ENCODE data around the gene GRB2. TPM values are rescaled to one million over a fixed set of nuclear protein-coding genes. Genes with fewer than 3 reads are reported as not detected.
"Not testable (repeated sequence)": the region's sequence is repeated elsewhere in the genome, so short reads cannot be mapped to it uniquely, and the experiment has no call there.

GRB2 gene
- total RNA-seq, 1 experiment from 2014 or later, result 134 TPM

DNA sequence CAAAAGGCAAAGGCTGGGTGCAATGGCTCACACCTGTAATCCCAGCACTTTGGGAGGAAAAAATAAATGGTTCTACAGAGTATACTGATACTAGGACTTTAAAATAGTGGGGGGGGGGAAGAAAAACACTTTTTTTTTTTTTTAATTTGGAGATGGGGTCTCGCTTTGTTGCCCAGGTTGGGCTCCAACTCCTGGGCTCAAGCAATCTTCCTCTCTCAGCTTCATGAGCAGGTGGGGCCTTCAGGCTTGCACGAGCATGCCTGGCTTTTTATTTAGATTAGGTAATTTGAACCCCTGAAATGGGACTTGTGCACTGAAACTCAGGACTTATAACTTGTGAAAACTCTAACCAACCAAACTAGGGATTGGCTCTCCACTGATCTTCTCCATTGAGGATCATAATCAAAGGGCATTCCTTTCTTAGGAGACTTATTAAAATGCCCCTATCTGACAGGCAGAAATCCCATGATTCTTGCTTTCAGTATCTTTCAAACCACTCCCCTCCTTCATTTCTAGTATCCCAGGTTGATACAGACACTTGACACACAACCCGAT is 16.9 kb downstream of the GRB2 start:
- no peak for DNase-seq (ENCODE audit: low read depth)

DNA sequence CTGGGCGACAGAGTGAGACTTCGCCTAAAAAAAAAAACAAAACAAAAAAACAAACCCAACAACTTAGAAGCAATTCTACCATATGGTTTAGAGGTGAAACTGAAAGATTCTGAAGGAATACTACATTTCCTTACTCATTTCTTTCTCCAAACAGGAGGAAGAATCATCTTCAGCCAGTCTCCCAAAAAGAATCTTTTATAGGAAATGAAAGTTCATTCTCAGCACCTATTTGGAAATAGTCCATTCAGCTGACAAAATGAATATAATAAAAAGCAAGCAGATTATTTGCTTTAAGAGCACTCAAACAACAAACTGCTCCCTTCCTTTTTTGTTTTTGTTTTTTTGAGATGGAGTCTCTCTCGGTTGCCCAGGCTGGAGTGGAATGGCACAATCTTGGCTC is 17.7 kb downstream of the GRB2 start:
- DNase-seq (ENCODE audit: low read depth), result no peak

DNA sequence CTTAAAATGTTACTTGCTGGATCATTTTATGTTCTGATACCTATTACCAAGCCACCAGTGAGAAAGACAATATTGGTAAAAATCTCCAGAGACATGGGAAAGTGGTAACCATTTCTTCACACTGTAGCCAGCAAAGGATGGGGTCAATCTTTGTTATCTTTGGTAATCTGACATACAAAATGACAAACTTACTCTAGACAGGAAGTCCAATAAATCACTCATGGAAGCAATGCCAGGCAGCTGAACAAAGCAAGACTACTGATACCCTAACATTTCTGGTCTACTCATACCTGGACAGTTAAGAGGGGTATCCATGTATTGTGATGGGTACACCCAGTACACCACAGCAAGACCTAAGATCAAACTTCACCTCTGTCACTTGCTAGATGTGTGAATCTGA is 19.0 kb downstream of the GRB2 start:
- DNase-seq (ENCODE audit: low read depth), result no peak

DNA sequence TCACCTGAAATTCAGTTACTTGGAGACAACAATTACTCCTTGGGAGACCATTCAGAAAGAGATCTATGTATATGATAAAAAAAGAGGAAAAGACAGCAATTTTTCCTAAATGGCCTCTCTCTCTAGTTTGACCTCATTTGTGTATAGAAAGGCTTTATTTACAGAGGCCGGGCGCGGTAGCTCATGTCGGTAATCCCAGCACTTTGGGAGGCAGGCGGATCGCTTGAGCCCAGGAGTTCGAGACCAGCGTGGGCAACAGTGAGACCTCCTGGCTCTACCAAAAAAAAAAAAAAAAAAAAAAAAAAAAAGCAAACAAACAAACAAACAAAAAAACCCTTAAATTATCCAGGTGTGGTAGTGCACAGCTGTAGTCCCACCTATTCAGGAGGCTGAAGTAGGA is 20.7 kb downstream of the GRB2 start:
- no peak for DNase-seq (ENCODE audit: low read depth)

DNA sequence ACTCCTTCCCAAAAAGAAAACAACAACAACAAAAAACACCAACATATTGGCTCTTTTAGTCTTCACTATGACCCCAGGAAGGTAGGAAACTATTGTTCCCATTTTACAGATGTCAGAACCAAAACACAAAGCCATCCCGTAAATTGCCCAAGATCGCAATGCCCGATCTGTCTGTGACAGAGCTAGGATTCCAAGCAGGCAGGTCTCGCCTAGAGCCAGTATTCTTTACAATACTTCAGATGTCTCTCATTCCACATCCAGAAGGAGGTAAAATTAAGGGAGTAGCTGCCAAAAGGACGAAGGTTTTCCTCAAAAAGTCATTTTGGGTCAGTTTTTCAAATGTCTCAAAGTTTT is 21.7 kb downstream of the GRB2 start:
- no peak for DNase-seq (ENCODE audit: low read depth)

DNA sequence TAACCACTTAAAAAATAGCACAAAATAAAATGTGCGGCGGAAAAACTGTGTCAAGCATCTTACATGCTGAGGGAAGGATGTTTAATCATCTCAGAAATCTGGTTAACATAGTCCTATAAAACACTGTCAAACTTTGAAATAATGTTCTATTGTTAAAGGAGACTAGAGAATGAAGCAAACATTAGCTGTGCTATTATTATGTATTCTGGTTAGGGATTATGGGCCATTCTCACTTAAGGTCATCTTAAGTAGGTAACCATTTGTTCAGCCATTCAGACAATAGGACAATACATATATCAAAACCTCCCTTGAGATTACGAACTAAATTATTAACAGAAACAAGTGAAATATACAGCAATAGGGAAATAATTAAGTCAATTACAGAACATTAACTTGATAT is 24.7 kb downstream of the GRB2 start:
- DNase-seq (ENCODE audit: low read depth), result no peak

DNA sequence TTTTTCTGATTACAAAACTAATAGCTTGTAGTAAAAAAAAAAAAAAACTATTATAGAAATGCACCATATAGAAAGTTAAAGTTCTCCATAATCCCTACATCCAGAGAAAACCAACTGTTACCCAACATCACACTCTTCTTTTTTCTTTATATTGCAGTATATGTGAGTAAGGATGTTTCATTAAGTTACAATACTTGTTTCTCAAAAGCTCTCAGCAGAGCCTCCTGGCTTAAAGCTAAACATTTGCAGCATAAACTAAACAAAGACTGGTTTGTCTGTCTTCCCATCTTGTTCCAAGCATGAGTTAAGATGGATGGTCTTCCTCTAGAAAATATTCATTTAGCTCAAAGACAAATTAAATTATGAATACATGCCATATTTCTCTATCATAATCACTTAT is 25.2 kb downstream of the GRB2 start:
- DNase-seq (ENCODE audit: low read depth), result no peak

DNA sequence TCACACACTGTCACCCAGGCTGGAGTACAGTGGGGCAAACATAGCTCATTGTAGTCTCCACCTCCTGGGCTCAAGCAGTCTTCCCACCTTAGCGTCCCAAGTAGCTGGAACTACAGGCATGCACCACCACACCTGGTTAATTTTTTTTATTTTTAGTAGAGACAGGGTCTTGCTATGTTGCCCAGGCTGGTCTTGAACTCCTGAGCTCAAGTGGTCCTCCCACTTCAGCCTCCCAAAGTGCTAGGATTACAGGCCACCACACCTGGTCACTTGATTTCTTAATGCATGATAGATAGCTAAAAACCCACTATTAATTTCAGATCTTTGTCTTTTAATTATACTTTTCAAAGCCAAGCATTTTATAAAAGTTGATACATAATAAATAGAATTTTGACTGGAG is 26.1 kb downstream of the GRB2 start:
- not testable (repeated sequence) for DNase-seq (ENCODE audit: low read depth)

DNA sequence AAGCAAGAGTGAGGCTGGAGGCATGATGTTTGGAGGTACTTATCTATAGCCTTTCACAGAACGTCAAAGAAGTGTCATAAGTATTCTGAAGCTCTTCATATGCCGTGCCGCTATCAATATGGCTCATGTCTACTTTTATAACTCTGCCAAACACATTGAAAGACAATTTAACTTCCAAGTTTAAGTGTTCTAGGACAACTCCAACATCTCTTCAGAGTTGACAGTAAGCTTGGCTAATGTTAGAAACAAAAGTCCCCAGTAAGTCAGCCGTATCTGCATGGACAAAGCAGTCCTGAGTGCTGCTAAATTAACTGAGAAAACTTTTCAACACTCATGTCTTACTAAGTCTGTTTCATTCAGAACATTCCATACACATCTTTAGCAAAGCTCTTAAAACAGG is 32.2 kb downstream of the GRB2 start:
- DNase-seq (ENCODE audit: low read depth), result no peak

DNA sequence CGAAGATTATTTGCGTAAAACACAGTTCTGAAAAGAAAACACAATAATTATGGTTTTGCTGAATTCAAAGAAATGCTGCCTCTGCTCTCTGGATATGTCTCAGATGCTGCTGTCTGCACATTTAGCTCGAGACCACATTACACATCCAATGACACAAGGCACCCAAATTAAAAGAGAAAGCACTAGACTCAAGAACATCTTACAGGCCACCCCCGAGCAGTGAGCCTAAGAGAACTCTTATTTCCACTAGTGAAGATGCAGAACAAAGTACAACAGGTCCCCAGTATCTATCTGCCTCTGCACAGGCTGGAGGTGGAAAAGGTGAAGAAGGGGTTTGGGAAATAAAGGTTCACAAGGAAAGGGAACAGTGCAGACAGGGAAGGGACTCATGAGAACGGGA is 33.5 kb downstream of the GRB2 start:
- DNase-seq (ENCODE audit: low read depth), result no peak

DNA sequence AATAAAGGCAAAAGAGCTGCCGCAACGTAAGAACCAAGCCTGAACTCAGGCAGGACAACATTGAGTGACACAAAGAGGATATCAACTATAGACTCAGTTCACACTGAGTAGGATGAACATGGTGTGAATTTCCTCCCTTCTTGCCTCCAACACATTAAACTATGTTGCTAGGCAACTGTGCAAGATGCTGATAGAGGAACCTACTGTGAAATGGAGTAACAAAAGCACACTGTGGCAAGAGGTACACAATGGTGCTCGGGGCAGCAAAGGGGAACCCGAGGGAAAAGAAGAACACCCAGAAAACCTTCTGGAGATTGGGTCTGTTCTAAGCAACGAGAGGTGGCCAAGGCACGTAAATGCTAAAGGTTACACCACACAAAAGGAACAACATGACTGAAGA is 34.1 kb downstream of the GRB2 start:
- no peak for DNase-seq (ENCODE audit: low read depth)

DNA sequence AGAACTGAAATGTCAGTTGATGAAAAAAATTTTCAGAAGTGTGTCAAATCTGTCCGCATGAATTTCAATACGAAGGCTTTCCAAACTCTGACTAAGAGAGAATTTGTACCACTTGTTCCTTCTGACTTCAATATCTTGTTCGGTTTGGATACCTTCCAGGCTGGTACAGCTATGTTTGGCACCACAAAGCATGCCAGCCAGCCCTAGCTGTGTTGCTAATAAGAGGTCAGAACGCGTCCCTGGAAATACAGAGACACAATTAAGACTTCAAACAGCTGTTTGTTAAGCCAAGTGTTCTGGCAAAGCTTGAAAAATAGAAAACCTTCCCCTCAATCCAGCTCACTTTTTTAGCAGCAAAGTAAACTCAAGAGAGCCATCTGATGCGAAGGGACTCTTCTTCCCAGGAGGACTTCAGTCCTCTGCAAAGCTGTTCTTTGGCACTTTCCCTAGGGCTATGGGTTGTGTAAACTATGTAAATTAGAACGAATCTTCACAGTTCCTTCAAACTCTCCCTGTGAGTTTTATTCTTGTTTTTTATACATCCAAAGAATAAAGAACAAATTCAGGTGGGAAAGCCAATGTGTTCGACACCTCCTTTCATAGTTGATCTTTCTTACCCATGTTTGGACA is 35.1 kb downstream of the GRB2 start:
- DNase-seq (ENCODE audit: low read depth), result no peak

DNA sequence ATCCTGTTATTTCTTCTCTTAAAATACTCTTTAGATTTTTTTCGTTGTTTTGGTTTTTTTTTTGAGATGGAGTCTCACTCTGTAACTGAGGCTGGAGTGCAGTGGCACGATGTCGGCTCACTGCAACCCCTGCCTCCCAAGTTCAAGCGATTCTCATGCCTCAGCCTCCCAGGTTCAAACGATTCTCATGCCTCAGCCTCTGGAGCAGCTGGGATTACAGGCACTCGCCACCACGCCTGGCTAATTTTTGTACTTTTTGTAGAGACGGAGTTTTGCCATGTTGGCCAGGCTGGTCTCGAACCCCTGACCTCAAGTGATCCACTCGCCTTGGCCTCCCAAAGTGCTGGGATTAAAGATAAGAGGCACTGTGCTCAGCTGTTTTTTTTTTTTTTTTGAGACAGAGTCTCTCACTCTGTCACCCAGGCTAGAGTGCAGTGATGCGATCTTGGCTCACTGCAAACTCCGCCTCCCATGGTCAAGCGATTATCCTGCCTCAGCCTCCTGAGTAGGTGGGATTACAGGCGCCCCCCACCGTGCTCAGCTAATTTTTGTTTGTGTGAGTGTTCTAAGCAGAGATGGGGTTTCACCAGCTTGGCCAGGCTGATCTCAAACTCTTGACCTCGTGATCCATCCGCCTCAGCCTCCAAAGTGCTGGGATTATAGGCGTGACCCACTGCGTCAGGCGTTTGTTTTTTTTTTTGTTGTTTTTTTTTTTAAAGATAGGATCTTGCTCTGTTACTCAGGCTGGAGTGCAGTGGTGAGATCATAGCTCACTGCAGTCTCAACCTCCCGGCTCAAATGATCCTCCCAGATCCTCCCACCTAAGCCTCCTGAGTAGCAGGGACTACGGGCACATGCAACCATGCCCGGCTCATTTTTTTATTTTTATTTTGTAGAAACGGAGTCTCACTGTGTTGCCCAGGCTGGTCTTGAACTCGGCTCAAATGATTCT is 37.4 kb downstream of the GRB2 start:
- DNase-seq (ENCODE audit: low read depth), result not testable (repeated sequence)

DNA sequence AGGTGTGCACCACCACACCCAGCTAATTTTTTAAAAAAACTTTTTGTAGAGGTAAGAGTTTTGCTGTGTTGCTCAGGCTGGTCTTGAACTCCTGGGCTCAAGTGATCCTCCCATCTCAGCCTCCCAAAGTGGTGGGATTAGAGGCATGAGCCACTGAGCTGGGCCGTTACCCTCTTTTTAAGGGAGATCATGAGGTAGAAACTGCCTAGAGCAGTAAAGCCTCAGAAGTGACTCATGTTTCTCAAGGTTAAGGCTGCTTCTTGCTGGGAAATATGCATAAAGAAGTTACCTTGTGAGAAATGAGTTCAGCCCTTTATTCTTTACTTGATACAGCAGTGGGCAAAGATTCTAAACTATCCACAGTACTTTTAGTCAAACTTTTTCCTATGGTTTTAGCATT is 38.2 kb downstream of the GRB2 start:
- DNase-seq (ENCODE audit: low read depth), result peak; percentile 18

DNA sequence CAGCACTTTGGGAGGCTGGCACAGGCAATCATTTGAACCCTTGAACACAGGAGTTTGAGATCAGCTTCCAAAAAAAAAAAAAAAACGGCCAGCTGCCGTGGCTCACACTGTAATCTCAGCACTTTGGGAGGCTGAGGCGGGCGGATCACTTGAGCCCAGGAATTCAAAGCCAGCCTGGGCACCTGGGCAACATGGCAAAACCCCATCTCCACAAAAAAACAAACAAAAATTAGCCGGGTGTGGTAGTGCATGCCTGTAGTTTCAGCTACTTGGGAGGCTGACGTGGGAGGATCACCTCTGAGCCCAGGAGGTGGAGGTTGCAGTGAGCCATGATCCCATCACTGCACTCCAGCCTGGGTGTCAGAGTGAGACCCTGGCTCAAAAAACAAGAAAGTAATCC is 39.0 kb downstream of the GRB2 start:
- no peak for DNase-seq (ENCODE audit: low read depth)

DNA sequence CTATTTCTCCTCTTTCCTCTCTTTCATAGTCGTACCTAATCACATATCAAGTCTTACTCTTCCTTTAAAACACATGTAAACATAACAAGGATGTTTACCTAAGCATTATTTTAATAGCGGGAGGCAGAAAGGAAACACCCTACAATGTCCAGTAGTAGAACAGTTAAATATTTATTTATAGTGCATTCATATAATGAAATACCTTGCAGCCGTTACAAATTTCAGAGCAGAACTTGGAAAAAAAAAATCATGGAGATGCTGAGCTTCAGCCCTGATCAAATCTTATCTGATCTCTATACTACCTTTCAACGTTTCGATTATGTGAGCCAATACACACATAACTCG is 39.6 kb downstream of the GRB2 start:
- no peak for DNase-seq (ENCODE audit: low read depth)

DNA sequence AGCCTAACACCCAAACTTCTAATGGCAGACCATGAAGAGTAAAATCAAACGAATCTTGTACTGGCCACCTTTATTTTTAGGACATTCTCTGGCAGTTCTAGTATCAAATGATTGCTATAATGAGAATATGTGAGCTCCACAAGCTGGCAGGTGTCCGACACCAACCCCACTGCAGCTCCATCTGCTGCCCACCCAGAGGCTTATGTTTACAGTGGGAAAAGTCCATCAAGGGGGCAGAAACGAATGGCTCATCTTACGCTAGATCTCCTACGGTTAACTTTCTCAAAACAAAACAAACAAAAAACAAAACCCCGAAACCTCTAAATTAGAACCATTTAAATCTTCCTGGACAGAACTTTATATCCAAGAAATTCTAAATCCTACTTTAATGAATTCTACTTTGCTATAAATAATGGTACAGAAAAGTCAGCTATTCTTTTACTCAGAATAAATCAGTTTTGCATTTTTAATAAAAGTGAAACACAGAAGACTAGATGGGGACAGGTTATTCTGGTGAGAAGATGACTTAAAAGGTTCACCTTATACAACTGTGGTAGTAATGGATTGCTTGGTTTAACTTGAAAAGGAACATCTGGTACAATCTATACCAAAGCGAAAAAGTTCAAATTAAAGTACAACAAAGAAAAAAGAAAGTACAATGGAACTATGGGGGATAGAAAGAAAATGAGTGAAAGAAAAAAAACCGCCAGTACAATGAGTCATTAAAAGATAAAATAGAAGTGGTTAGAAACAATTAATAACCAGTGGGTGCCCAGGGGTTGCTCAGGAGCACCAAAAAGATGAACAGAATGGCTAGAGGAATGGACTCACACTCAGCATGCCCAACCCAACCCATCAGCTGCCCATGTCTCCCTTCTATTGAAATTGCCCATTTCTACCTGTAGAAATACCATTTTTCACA is 40.2 kb downstream of the GRB2 start:
- no peak for DNase-seq (ENCODE audit: low read depth)

DNA sequence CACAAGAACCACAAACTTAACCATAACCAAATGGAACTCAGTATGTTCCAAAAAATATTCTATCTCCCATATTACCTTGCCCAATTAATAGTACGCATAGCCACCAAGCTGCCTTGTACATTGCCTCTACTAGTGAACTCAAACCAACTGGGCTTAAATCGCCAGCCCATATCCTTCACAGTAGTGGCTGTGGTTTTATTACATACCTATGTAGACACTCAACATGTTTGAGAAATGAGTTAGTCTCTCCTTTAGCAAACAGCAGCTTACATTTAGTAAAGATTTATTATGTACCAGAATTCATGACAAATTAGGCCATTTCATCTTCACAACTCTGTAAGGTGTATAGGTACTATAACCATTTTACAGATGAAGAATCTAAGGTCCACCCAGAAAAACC is 41.4 kb downstream of the GRB2 start:
- peak; percentile 75 for DNase-seq (ENCODE audit: low read depth)

DNA sequence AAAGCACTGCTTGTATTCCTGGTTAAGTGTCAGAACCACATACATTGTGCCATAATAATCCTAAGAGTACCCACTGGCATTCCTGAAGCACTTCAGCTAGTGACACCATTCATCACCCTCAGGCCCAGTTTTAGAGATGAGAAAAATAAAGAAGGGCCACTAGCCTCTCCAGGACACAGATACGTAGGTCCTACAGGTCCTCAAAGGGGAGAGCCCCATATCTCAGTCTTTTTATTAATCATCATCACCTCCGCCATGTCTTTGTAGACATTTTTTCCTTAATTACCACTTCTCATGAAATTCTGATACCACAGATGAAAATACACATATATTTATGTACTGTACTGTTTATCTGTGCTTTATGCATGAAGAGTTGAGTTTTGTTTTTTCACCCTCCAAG is 43.5 kb downstream of the GRB2 start:
- no peak for DNase-seq (ENCODE audit: low read depth)

DNA sequence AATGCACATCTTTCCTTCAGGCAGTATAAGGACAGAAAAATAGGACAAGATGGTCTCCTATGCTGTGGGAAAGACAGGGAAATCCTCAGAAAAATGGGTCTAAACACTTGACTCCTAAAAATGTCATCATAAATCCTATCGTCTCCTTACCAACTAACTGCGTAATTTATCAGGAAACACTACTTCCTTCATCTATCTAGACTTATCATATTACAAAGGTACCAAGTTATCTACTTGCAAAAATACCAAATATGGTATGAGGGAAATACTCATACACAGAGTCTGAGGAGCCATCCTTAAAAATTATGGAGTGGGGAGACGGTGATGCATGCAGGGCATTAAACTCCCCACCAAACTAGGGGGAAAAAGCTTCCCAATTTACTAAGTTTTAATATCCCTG is 44.1 kb downstream of the GRB2 start:
- no peak for DNase-seq (ENCODE audit: low read depth)

DNA sequence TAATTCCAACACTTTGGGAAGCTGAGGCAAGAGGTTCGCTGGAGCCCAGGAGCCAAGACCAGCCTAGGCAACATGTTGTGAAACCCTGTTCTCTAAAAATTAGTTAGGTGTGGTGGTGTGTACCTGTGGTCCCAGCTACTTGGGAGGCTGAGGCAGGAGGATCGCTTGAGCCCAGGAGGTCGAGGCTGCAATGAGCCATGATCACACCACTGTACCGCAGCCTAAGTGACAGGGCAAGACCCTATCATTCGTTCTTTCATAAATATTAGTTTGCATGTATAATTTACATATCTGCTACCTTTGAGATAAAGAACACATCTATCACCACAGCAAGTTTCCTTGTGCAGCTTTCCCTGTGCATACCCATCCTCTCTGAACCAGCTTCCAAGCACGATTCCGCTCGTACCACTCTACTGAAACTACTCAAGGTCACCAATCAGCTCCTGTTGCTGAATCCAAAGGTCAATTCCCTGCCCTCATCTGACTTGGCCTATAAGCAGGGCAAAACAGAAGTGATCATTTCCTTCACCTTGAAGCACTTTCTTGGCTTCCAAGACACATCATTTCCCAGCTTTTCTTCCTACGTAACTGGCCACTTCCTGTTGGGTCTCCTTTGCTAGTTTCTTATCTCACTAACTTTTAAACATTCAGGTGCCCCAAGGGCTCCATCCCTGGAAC is 49.1 kb downstream of the GRB2 start:
- DNase-seq (ENCODE audit: low read depth), result no peak
